Measurements from ENCODE around the gene GAS2L1.
A peak's percentile ranks its signal among the peaks of the same experiment; 100 is the strongest.

GAS2L1 gene

DNA sequence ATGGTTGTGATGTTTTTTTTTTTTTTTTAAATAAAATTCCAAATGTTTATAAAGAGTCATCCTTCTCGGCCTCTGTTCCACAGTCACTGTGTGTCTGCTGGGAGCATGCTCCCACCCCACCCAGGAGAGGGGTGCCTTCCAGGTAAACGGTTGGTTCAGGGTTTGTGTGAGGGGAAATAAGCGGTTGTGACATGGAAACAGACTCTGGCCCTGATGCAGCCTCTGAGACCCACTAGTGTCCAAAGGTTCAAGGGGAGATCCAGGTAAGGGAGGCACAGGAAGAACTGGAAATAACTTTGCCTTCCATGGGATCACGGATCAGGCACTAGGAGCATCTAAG is 6.0 kb upstream of the GAS2L1 start:
- no peak overlapping the region for H2AFZ ChIP-seq
- H3K27ac ChIP-seq = no peak overlapping the region
- no peak overlapping the region for H3K4me2 ChIP-seq (ENCODE audit: low read length)
- H3K4me1 ChIP-seq = no peaks in the 10 kb centered on the region
- H3K36me3 ChIP-seq (ENCODE audit: control insufficient read depth, insufficient read depth, low read length) = peaks cover 4% of the 10 kb centered on the region
- no peak for TF ChIP-seq CTCF (IDR thresholded peaks at IDR 0.05)
- H3K4me3 ChIP-seq (ENCODE audit: low read depth, low read length) = no peak overlapping the region
- H3K79me2 ChIP-seq = no peaks in the 10 kb centered on the region
- no peaks in the 10 kb centered on the region for H3K9me3 ChIP-seq (ENCODE audit: control insufficient read depth, low read length)
- no peaks in the 10 kb centered on the region for H3K27me3 ChIP-seq (ENCODE audit: control insufficient read depth, insufficient read depth, low read length)
- no peak overlapping the region for H3K9ac ChIP-seq

DNA sequence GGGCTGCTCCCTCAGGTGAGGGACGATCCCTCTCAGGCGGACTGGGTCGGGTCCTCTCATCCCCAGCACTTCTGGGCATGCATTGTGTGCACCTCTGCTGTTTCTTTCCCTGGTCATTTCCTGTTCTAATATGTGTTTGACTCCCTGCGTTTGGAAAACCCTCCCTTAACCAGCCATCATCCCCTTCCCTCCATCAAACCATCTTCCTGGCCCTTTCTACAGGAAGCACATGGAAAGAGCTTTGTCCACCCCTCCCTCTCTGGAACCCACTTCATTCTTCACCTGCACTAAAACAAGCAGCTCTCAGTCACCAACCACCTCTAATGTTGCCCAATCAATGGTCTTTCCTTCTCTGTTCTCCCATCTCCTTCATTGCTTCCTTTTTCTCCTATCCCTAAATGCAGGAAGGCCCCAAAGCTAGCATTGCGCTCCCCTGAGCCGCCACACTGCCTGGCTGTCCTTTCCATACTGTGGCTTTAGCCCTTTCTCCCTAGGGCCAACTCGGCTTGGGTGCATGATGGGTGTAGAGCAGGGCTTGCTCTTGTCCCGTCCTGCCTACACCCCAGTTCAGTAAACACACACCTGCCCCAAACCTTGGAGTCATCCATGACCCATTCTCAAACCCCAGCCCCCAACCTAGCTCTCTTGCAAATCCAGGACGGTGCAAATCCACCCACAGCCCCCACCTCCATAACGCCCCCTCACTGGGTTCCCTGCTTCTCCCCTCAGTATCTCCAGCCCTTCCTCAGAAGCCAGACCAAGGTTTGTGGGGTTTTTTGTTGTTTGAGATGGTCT is 5.4 kb upstream of the GAS2L1 start:
- H2AFZ ChIP-seq = no peak overlapping the region
- no peaks in the 10 kb centered on the region for H3K79me2 ChIP-seq
- no peak overlapping the region for H3K4me3 ChIP-seq (ENCODE audit: low read depth, low read length)
- H3K36me3 ChIP-seq (ENCODE audit: control insufficient read depth, insufficient read depth, low read length) = peaks cover 4% of the 10 kb centered on the region
- H3K9me3 ChIP-seq (ENCODE audit: control insufficient read depth, low read length) = no peaks in the 10 kb centered on the region
- H3K27ac ChIP-seq = no peak overlapping the region
- no peaks in the 10 kb centered on the region for H3K4me1 ChIP-seq
- TF ChIP-seq CTCF (IDR thresholded peaks at IDR 0.05) = no peak
- H3K27me3 ChIP-seq (ENCODE audit: control insufficient read depth, insufficient read depth, low read length) = no peaks in the 10 kb centered on the region
- no peak overlapping the region for H3K4me2 ChIP-seq (ENCODE audit: low read length)
- H3K9ac ChIP-seq = no peak overlapping the region

DNA sequence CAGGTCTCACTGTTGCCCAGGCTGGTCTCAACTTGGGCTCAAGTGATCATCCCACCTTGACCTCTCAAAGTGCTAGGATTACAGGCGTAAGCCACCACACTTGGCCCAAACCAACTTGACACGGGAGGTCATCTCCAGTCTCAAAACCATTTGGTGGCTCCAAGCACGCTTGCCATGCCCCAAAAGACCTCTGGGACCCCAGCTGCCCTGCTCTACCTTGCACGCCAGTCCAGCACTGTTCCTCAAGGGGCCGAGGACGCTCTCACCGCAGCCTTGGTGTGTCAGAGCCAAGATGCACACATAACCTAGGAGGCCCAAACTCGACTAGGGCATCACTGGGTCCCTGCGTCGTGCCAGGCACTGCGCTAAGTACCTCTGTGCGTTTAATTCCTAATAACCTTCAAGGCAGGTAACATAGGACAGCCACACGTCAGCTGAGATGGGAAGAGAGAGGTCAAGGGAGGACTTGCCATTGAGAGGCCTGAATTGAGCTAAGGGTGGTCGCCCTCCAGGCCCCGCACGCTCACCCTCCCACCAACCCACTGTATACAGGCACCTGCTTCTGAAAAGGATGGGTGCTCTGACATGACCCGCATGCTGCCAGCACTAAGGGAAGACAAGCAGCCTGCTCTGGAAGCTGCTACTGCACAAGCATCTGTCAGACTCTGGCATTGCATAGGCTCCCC is 4.6 kb upstream of the GAS2L1 start:
- H3K27me3 ChIP-seq (ENCODE audit: control insufficient read depth, insufficient read depth, low read length) = no peaks in the 10 kb centered on the region
- no peak overlapping the region for H3K4me2 ChIP-seq (ENCODE audit: low read length)
- TF ChIP-seq CTCF (IDR thresholded peaks at IDR 0.05) = no peak
- H3K36me3 ChIP-seq (ENCODE audit: control insufficient read depth, insufficient read depth, low read length) = peaks cover 4% of the 10 kb centered on the region
- no peak overlapping the region for H2AFZ ChIP-seq
- no peak overlapping the region for H3K9ac ChIP-seq
- no peaks in the 10 kb centered on the region for H3K9me3 ChIP-seq (ENCODE audit: control insufficient read depth, low read length)
- H3K79me2 ChIP-seq = no peaks in the 10 kb centered on the region
- H3K4me3 ChIP-seq (ENCODE audit: low read depth, low read length) = no peak overlapping the region
- no peaks in the 10 kb centered on the region for H3K4me1 ChIP-seq
- H3K27ac ChIP-seq = no peak overlapping the region

- TF ChIP-seq CTCF (IDR thresholded peaks at IDR 0.05) = no peak
- Histone ChIP-seq H3K36me3 (ENCODE audit: control insufficient read depth, insufficient read depth, low read length) (peaks cover 4% of the 10 kb centered on the region), H3K27me3 (ENCODE audit: control insufficient read depth, insufficient read depth, low read length) (no peaks in the 10 kb centered on the region), H2AFZ (no peak overlapping the region), H3K4me2 (ENCODE audit: low read length) (no peak overlapping the region), H3K9me3 (ENCODE audit: control insufficient read depth, low read length) (no peaks in the 10 kb centered on the region), H3K9ac (no peak overlapping the region), H3K4me1 (no peaks in the 10 kb centered on the region), H3K4me3 (ENCODE audit: low read depth, low read length) (no peak overlapping the region), H3K79me2 (no peaks in the 10 kb centered on the region), H3K27ac (peak overlapping the region; percentile 24)
Observed at GRCh38 chr22:29302402-29302680, 4.1 kb upstream of the GAS2L1 start.
